GM18517 (cell line): ENCODE results near the gene SPARCL1.
"Not testable (repeated sequence)": the region's sequence is repeated elsewhere in the genome, so short reads cannot be mapped to it uniquely, and the experiment has no call there.

Source experiments
- ATAC-seq: cut with Tn5 transposase; IDR thresholded peaks from one replicate; pipeline ENCODE4 v1.9.1; 2021; ENCODE audit warnings: mild to moderate bottlenecking, moderate library complexity; ENCODE audit not compliant: unreplicated experiment

SPARCL1 gene, protein sequence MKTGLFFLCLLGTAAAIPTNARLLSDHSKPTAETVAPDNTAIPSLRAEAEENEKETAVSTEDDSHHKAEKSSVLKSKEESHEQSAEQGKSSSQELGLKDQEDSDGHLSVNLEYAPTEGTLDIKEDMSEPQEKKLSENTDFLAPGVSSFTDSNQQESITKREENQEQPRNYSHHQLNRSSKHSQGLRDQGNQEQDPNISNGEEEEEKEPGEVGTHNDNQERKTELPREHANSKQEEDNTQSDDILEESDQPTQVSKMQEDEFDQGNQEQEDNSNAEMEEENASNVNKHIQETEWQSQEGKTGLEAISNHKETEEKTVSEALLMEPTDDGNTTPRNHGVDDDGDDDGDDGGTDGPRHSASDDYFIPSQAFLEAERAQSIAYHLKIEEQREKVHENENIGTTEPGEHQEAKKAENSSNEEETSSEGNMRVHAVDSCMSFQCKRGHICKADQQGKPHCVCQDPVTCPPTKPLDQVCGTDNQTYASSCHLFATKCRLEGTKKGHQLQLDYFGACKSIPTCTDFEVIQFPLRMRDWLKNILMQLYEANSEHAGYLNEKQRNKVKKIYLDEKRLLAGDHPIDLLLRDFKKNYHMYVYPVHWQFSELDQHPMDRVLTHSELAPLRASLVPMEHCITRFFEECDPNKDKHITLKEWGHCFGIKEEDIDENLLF

DNA sequence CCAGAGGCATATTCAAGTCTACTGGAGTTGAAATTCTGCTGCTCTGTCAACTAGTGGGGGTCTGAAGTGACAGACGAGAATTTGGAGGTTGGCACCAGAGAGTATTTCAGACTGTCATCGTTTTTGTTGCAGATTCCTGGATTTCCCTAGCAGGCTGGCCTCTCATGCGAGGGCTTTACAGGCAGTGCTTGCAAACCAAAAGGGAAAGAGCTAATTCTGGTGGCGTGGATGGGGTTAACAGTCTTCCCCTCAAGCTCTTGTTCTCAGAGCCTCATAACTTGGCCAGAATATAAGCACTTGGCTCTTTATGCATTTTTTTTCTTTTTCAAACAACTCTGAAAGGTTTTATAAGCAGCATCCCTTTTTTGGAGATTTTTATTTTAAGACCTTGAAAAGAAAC is at the start of gene SPARCL1:
SPARCL1 (minus strand) TSS at position 190 of the 400 bp plus-strand sequence. CDS start 29,802 bp downstream, outside the sequence.
- no peak for ATAC-seq

DNA sequence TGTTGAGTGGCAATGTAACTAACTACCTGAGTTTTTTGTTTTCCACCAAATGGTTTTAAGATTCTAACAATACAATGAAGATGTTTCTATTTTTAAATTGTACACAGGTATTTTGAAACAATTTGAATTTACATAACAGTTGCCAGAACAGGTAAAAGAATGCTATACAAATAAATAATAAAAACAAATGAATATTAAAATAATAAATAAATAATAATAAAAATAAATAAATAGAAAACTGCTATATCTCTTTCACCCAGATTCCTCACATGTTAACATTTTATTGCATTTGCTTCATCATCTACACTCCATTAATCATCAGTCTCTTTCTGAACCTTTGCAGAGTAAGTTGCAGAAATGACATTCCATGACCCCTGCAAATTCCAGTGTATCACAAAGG is 46.8 kb upstream of the SPARCL1 start:
- ATAC-seq, result no peak

DNA sequence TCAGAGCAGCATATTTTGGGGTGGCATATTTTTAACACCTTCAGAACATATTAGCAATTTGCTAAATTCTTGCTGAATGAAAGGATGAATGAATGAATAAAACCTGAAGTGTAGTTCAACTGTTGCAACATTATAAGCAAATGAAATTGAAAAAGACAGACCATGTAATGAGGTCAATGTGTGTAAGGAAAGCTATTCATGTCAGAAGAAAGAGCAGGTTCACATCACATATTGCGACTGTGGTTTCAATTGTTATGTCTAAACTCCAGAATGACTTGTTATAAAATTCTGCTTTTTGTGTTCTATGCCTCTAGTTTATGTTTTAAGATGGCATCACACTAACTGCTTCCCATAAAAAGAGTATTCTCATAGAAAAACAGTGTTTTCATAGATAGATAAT is 46.2 kb upstream of the SPARCL1 start:
- ATAC-seq, result no peak

DNA sequence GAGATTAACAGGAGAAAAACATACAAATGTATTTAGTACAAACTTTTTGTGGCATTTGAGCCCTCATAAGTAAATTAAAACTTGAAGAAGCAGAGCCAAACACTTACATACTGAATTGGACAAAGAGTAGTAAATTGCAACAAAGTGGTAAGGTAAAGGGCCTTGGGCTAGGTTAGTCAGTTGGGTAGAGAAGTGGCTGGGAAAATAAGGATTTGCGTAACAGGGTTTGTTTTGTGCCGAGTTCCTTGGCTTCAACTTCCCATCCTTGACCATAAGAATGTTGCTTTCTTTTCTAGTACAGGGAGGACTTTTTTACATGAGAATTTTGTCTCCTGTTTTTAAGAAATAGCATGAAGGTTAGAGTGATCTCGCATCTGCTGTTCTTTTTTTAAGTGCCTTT is 45.8 kb upstream of the SPARCL1 start:
- no peak for ATAC-seq

DNA sequence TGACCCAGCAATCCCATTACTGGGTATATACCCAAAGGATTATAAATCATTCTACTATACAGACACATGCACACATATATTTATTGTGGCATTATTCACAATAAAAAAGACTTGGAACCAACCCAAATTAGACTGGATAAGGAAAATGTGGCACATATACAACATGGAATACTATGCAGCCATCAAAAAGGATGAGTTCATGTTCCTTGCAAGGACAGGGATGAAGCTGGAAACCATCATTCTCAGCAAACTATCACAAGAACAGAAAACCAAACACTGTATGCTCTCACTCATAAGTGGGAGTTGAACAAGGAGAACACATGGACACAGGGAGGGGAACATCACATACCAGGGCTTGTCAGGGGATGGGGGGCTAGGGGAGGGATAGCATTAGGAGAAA is 45.2 kb upstream of the SPARCL1 start:
- ATAC-seq, result not testable (repeated sequence)

DNA sequence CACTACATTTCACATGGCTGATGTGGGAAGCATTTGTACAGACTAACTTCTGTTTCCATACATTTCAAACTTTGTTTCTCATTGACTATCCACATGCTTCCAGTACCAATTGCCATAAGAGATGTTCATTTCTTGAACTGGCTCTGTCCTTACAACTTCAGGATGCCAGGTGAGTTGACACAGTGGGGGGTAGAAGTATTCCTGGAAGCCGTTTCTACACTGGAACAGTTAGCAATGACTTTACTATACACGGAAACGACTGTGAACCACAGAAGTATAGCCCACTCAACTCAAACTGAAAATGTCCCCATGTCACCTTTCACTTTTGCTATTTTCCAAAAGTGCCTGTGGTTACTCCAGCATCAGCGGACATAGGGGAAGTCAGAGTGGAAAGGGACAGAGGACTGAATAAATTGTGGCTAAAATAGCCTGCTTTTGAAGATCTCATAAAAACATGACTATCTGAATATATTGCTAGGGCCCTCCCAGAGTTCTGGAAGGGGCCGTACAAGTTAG is 41.2 kb upstream of the SPARCL1 start:
- ATAC-seq, result no peak

DNA sequence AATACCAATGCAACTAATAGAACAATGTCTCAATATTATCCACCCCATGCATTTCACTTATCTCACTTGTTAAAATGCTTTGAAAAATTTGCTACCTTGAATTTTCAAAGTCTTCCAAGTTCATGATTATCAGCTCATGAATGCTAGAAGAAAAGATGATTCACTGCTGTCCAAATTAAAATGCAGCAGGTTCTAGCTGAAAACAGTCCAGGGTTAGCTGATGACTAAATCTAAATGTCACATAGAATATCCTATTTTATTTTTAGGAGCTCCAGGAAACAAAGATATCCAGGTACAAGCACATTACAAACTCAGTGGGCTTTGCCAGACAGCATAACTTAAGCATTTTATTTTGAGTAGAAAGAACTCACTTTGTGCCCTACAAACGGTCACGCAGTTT is 38.0 kb upstream of the SPARCL1 start:
- ATAC-seq, result no peak

DNA sequence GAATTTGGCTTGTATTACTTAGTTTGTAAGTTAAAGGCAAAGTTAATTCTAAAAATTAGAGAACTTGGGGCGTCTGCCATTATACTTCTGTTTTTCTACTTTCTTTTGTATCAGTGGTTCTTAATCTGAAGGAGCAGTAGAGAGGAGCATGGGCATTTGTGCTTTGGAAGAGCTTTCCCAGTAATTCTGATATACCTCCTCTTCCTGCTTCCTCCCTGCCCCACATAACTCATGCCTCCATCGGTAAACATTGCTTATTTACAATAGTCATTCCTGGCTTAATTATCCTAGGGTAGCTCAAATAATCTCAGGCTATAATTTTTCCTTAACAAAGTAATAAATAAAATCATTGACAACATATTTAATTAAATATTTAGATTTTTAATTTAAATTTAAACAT is 37.1 kb upstream of the SPARCL1 start:
- no peak for ATAC-seq

DNA sequence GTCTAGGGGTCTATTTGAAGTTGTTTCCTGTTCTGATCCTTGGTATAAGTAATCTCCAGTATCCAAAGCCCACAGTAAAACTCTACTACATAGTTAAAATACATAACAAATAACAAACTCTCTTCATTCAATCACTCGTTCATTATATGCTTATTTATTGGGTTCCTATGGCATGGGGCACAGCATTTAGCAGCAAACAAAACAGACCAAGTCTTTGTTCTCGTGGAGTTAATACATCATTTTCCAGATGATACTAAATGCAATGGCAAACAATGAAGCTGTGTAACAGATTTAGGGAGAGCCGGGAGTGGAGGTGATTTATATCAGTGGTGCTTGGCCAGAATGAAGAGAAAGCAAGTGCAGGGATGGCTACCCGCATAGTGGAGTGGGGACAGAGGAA is 36.6 kb upstream of the SPARCL1 start:
- ATAC-seq, result no peak

DNA sequence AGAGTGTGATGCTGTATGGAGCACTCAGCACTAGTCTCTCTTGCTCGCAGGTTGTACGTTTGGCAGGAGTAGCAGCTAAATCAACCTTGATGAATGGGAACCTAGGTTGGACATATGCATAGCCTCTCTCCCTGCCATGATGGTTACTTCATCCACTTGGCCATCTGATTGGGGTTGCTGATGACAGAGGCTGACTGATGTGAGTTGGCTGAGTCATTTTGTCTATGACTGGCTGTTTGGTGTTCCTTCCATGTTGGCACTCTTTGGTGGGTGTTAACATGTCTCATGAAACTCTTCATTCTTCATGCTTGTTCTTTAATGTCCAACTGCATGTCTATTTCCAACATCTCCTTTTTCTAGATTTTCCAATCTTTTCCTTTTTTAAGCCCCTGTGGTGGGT is 31.6 kb upstream of the SPARCL1 start:
- ATAC-seq, result no peak

DNA sequence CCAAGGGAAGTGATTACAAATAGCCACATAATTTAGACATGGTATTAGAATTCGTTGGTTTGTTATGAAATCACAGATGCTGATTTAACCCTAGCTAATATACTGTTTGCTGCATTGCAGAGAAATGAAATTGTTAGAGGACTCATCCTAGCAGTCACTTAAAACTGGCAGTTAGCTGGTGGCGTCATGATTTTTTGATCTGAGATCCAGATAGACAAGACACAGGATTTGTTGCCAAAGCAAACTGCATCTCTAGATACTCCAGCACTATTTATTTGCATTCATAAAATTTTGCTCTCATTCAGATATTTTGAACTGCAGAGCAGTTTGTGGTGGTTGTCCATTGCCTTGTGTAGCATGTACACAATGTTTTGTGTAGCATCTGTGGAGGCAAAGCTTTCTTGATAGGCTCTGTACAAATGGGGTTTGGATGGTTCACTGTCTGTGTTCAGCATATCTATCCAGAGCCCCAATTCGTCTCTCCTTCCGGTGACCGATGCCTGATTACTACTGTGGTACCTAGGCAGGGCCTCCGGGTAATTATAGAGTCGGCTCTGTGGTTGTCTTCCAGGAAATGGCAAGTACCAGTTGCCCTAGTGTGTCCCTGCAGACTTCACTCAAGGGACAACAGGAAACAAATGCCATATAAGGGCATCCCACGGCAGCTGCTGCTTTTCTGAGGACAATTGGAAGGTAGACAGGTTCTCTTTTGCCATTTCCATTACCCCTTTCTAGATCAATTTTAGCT is 30.1 kb upstream of the SPARCL1 start:
- peak; percentile 99 for ATAC-seq

DNA sequence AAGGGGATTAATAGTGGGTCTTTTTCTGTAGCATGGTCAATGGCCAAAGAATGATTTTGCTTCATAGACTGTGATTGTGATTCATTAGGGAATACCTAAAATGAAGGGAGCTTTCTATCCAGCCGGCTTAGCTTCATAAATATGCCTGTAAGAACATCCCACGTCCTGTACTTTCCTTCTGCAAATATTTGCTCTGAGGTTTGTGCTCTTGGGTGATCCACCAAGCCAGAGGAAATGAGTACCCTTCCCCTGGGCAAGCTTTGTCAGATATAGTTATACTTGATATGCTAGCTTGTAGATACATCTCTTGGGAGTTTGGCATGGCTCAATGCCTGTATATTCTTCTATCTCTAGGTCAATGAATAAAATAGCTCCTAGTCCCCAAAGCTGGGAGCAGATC is 28.2 kb upstream of the SPARCL1 start:
- ATAC-seq, result no peak

DNA sequence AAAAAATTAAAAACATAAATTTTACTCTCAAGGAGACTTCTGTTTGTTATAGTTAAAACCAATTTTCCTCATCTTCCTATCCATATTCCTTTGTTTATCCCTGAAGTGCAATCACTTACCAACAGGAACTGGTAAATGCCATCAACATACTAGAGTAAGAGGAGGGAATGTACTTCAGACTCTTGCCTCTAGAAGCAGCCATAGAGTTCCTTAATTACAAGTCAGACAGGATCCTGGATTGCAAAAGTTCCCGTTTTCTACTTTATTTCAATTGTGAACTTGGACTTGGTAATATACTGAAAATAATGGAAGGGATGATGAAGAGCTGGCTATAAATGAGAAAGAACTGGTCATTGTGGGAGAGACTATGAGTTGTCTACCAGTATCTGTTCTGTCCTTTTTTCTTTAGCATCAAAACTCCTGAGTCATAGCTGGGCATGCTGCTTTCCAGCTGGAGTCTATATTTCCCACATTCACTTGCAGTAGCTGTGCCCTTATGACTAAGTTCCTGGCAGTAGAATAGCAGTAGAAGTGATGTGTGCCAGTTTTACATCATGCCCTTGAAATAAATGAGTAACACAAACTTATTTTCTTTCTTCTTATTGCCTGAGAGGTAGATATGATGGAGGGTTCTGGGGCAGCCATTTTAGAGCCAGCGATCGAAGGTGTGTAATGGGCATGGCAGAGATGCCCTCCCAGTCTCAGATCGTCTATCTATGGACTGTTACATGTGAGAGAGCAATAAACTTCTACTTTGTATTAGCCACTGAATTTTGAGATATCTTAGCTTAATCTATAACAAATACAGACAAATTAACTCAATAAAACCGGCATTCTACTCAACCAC is 26.8 kb upstream of the SPARCL1 start:
- ATAC-seq, result no peak

DNA sequence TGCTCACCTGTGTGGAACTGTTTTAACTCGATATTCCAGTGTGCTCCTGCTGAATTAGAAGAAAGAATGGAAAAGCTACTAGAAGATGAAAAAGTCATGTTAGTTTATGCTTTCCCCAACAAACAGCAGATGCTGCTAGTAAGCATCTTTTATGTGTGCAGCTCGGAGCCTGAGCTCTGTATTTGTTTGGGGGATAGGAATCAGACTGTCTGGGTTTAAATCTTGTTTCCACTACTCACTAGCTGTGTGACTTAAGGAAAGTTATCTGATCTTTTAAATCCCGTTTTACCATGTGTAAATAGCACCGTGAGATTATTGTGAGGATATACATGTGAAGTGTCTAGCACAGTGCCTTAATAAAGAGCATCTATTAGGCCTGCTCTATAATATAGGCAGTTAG is 24.0 kb upstream of the SPARCL1 start:
- no peak for ATAC-seq

DNA sequence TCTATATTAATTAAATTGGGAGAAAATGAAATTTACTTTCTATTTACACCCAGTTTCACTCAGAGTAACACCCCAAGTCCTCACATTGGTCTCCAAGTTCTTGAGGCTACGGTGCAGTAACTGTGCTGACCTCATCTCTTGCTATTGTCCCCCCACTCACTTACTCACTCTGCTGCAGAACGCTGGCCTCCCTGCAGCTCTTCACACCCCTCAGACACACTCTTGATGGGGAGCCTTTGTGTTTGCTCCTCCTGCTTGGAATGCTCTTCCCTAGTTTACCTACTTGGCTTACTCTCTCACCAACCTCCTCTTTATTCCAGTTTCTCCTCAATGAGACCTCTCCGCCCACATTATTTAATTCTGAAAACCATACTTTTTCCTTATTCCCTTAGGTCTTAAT is 22.2 kb upstream of the SPARCL1 start:
- no peak for ATAC-seq

DNA sequence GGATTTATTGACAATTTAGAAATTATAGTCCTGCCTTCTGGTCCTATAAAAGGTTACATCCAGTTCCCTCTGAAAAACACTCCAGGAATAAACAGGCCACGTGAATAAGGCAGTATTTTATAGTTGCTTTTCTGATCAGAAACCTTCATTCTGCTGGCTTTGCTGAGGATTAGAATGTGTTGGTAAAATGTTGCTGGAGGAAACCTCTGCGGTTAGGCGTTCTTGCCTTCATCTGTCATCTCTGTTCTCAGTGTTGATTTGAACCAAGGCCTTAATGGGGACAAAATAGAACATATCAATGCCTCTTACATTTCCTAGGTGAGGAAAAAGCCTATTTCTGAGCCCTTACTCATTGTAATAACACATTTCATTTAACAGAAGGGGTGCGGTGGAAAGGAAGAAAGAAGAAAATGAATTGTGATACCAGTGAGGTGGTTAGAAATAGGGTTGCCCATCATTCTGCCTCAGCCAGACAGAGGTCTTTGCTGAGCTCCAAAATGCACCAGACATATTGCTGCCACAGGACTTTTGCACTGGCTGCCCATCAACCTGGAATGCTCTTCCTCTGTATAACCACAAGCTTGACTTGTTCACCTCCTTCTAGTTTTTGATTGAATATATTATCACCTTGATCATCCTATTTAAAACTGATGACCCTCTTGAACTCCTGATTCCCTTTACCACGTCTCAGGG is 18.0 kb upstream of the SPARCL1 start:
- no peak for ATAC-seq

DNA sequence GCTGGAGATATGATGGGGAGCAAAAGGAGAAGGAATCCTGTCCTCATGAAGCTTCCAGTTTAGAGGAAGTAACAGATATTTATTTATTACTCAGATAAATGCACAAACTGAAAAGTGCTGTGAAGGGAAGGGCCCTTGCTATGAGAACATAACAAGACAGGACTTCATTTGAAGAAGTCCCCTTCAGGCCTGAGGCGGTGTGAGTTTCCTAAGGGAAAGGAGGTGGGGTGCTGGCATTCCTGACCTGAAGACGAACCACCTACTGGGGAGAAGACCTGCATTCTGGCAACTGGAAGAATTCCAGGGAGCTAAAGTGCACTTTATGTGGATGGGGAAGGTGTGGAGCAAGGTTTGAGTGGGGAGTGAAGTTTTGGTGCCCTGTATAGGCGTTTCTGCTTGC is 15.9 kb upstream of the SPARCL1 start:
- ATAC-seq, result no peak

DNA sequence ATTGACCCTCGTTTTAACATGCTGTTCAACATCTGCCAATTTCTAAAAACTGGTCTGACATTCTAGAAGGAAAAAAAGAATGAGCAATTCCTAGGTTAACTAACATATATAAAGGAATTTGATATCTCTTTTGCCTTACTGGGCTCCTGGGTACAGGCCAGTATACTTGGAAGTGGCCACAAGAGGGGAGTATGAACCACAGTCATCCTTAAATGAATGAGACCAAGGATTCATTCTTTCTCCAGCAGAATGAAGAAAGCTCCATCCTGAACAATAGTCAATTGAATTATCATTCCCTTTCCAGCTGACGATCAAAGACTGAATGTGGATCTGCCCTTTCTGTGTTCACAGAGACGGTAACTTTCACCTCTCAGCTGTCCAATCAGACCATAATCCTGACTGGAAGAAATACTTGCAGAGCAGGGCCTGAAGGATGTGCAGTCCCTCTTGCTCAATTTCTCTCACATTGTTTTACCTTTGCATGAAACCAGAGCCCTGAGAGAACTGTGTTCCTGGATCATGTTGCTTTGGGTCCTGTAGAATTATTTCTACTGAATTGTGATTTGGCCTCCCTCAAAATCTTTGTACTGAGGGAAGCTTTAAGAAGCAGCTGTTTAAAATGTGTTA is 14.8 kb upstream of the SPARCL1 start:
- no peak for ATAC-seq

DNA sequence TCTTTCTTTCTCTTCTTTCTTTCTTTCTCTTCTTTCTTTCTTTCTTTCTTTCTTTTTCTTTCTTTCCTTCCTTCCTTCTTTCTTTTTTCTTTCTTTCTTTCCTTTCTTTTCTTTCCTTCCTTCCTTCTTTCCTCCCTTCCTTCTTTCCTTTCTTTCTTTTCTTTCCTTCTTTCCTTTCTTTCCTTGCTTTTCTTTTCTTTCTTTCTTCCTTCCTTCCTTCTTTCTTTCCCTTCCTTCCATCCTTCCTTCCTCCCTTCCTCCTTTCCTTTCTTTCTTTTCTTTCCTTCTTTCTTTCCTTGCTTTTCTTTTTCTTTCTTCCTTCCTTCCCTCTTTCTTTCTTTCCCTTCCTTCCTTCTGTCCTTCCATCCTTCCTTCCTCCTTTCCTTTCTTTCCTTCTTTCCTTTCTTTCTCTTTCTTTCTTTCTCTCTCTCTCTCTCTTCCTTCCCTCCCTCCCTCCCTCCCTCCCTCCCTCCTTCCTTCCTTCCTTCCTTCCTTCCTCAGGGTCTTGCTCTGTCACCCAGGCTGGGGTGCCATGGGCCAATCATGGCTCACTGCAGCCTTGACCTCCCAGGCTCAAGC is 13.6 kb upstream of the SPARCL1 start:
- ATAC-seq, result no peak
